Calu3 (cell line): ENCODE data around the gene ERVFRD-1. TPM values are rescaled to one million over a fixed set of nuclear protein-coding genes. Genes with fewer than 3 reads are reported as not detected.
"Not testable (repeated sequence)": the region's sequence is repeated elsewhere in the genome, so short reads cannot be mapped to it uniquely, and the experiment has no call there.

Experiments
- BruUV-seq: library from RNA; stranded (reverse); fragments of 400-500 nt; replicated peaks from 2 replicates; lab custom pipeline; 2021; lab: Mats Ljungman, UMichigan
- CTCF ChIA-PET: fragments of 300-600 bp; sonication (Branson Sonifier 250); formaldehyde crosslinking; loops from one replicate; lab custom pipeline; 2022; ENCODE audit warnings: antibody characterized with exemption; lab: Charles Lee
- DNase-seq: peaks from one replicate; pipeline ENCODE4 v3.0.0; 2022
- H3K27ac Mint-ChIP-seq: one replicate; pipeline ENCODE4 v1.8.0; 2022; ENCODE audit warnings: mixed read lengths; ENCODE audit not compliant: unreplicated experiment
- H3K27me3 Mint-ChIP-seq: one replicate; pipeline ENCODE4 v1.8.0; 2022; ENCODE audit warnings: mixed read lengths; ENCODE audit not compliant: unreplicated experiment
- H3K36me3 Mint-ChIP-seq: one replicate; pipeline ENCODE4 v1.8.0; 2022; ENCODE audit warnings: mild to moderate bottlenecking, moderate library complexity, mixed read lengths; ENCODE audit not compliant: insufficient read depth, unreplicated experiment
- H3K4me1 Mint-ChIP-seq: one replicate; pipeline ENCODE4 v1.8.0; 2022; ENCODE audit warnings: mild to moderate bottlenecking, low read depth, mixed read lengths; ENCODE audit not compliant: unreplicated experiment
- H3K4me3 Mint-ChIP-seq: one replicate; pipeline ENCODE4 v1.8.0; 2022; ENCODE audit warnings: mild to moderate bottlenecking, low read depth, moderate library complexity, mixed read lengths; ENCODE audit not compliant: unreplicated experiment
- H3K9me3 Mint-ChIP-seq: one replicate; pipeline ENCODE4 v1.8.0; 2022; ENCODE audit warnings: low read depth, mixed read lengths; ENCODE audit not compliant: unreplicated experiment
- CTCF ChIP-seq: fragments of 200-600 bp; IDR thresholded peaks from one replicate; pipeline ENCODE4 v1.8.0; 2022; ENCODE audit warnings: antibody characterized with exemption; ENCODE audit not compliant: unreplicated experiment
- intact Hi-C: fragments of 100-400 bp; cut with micrococcal nuclease; formaldehyde crosslinking; loops from one replicate; pipeline ENCODE4 v1.10.0; 2022; ENCODE audit not compliant: unreplicated experiment
- total RNA-seq: library from RNA; stranded (reverse); gene quantifications from 2 replicates; pipeline ENCODE4 v1.2.3, GENCODE V29; 2022

Gene ERVFRD-1
- total RNA-seq, 1 experiment from 2014 or later = not detected

DNA sequence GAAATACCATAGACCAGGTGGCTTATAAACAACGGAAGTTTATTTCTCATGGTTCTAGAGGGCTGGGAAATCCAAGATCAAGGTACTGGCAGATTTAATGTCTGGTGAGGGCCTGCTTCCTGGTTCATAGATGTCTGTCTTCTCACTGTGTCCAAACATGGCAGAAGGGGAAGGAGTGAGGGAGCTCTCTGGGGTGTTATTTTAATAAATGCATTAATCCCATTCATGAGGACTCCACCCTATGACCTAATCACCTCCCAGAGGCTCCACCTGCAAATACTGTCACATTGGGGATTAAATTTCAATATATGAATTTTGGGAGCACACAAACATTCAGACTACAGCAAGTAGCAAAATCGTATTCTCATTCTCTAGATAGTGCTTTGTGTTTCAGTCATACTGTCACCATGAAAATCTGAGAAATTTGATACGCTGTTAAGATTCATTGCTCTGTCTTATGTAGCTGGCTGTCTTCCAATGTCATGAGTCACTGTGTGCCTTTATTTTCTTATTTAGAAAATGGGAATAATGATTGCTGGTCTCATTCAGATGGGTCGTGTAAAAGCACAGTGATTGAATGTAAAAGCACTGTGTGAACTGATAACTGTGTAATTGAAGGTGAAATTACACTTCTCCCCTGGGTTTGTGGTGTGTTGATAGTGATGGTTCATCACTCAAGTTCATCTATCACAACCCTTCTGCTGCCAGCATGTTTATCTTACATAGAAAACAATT lies 8.9 kb upstream of the ERVFRD-1 start:
- CTCF ChIA-PET = no interaction called here
- H3K36me3 Mint-ChIP-seq = no peaks in the 10 kb centered on the region
- intact Hi-C loops = no loop called here
- peak overlapping the region; percentile 13 for H3K27ac Mint-ChIP-seq
- no peak overlapping the region for H3K4me3 Mint-ChIP-seq
- H3K4me1 Mint-ChIP-seq = peaks cover 32% of the 10 kb centered on the region
- DNase-seq = no peak
- no peaks in the 10 kb centered on the region for H3K27me3 Mint-ChIP-seq
- no peaks in the 10 kb centered on the region for H3K9me3 Mint-ChIP-seq
- no TSS peak for BruUV-seq
- TF ChIP-seq CTCF = no peak

- DNase-seq, BruUV-seq, H3K36me3 Mint-ChIP-seq, H3K27me3 Mint-ChIP-seq, H3K9me3 Mint-ChIP-seq, H3K27ac Mint-ChIP-seq, intact Hi-C loops, CTCF ChIA-PET, H3K4me3 Mint-ChIP-seq: not testable (repeated sequence)
- H3K4me1 Mint-ChIP-seq = peaks cover 20% of the 10 kb centered on the region
These were observed 4.4 kb upstream of the ERVFRD-1 start for GRCh38 chr6:11115808-11116536.

DNA sequence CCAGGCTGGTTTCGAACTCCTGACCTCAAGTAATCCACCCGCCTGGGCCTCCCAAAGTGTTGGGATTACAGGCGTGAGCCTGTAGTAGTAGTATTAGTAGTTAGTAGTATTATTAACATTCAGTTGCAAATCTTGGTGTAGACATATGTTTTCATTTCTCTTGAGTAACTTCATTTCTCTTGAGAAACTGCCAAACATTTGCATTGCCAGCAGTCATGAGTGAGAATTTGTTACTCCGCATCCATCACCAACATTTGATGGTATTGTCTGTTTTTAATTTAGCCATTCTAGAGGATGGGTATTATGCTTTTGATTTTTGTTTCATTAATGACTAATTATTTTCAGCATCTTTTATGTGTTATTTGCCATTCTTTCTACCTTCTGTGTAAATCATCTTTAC lies 1.5 kb upstream of the ERVFRD-1 start:
- Mint-ChIP-seq H3K36me3 (no peaks in the 10 kb centered on the region), H3K4me1 (no peaks in the 10 kb centered on the region), H3K9me3 (no peaks in the 10 kb centered on the region), H3K4me3 (no peak overlapping the region), H3K27me3 (no peaks in the 10 kb centered on the region), H3K27ac (no peak overlapping the region)
- intact Hi-C loops = no loop called here
- no peak for DNase-seq
- CTCF ChIA-PET = no interaction called here
- no TSS peak for BruUV-seq
- no peak for TF ChIP-seq CTCF

DNA sequence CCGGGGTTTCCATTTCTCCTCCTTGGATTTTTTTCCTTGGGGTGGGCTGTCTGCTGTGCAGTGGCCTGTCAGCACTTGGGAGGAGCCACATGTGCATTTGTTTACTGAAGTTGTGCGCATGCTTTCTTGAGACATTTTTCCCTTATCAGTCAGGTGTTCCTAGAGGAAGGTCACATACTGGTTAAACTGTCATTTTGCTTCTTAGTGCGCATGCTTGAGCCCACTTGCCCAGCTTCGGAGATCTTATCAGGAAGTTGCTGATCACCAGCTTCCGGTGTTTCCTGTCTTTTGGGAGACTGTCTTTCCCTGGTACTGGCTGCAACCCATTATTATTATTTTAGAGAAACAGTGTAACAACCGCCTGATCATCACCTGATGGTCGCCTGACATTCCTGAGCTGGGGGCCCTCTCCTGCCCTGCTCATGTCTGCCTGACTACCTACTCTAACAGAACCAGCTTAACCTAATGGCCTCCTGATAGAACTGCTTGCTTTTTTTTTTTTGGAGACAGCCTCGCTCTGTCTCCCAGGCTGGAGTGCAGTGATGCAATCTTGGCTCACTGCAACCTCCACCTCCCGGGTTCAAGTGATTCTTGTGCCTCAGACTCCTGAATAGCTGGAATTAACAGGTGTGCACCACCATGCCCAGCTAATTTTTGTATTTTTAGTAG lies 378 bp upstream of the ERVFRD-1 start:
- Mint-ChIP-seq H3K27me3 (no peaks in the 10 kb centered on the region), H3K4me3 (no peak overlapping the region), H3K9me3 (no peaks in the 10 kb centered on the region), H3K4me1 (no peaks in the 10 kb centered on the region), H3K36me3 (no peaks in the 10 kb centered on the region), H3K27ac (no peak overlapping the region)
- no peak for DNase-seq
- no peak for TF ChIP-seq CTCF
- BruUV-seq = no TSS peak
- intact Hi-C loops = no loop called here
- CTCF ChIA-PET = no interaction called here
